GM04504 (cell line): ENCODE results near the gene C13orf46.

Experiments
- DNase-seq: peaks from one replicate; pipeline ENCODE4 v3.0.0-alpha.2; 2012; ENCODE audit warnings: low read depth

C13orf46 gene

GRCh38 chr13:113970810-113971470, 2.9 kb downstream of the C13orf46 start:
- no peak for DNase-seq

DNA sequence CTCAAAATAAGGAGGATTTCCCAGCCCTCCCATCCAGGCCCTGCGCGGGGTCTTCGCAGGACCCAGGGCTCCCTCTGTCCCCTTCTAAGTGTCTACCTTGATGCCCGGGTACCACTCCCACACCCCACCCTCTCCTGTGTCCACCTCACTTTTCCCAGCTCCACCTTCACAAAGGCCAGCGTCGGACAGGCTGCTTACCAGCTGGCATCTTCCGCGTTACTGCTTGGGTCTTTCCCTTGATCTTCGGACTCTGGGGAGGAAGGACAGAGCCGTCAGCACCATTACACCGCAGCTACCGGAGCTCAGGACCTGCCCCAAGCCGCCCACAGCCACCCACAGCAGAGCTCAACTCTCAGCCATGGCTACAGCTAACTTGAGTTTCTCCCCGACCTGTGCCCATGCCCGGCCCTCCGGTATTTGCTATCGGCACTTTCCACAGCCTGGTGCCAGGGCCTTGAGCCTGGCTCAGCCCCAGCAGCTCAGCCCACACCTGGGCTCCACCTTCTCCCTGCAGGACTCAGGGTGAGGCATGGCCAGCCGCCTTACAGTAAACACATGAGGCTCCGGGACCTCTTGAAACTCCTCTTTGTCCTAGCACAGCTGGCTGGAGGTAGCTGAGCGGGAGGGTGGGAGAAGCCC, 3.8 kb downstream of the C13orf46 start:
- DNase-seq, result no peak

GRCh38 chr13:113969311-113969972, 4.4 kb downstream of the C13orf46 start:
- no peak for DNase-seq

DNA sequence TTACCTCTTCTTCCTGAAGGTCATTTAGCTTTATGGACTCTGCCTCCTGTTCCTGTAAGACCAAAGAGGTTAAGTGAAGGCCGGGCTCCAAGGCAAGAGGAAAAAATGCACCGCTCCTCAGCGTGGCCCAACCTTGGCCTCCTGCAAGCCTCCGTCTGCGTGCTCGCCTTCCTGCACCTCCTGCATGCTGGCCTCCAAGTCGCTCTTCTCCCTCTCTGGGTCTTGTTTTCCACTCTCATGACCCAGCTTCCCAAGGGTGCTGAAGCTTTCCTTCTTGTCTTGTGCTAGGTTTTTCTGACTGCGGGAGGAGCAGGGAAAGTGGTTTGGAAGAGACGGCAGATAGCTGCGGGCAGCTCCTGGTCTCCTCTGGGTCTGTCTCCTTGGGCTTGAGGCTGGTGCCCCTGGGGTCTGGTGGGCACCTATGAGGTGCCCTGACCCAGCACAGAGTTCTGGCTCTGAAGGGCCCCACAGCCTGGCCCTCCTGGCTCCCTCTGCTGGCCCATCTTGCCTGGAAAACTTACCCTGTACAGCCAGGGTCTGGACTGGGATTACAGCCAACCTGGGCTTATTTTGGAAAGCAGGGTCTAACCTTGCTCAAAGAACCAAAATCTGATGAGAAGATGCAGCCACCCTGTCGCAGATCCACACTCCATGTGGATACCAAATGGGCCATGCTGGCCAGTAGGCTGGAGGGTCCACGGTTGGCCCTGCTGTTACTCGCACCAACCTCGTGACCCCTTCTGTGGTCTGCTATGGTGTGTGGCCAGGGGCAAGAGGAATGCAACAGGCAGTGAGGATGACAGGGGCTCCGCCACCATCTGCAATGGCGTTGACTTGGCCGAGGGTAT, 5.2 kb downstream of the C13orf46 start:
- no peak for DNase-seq

DNA sequence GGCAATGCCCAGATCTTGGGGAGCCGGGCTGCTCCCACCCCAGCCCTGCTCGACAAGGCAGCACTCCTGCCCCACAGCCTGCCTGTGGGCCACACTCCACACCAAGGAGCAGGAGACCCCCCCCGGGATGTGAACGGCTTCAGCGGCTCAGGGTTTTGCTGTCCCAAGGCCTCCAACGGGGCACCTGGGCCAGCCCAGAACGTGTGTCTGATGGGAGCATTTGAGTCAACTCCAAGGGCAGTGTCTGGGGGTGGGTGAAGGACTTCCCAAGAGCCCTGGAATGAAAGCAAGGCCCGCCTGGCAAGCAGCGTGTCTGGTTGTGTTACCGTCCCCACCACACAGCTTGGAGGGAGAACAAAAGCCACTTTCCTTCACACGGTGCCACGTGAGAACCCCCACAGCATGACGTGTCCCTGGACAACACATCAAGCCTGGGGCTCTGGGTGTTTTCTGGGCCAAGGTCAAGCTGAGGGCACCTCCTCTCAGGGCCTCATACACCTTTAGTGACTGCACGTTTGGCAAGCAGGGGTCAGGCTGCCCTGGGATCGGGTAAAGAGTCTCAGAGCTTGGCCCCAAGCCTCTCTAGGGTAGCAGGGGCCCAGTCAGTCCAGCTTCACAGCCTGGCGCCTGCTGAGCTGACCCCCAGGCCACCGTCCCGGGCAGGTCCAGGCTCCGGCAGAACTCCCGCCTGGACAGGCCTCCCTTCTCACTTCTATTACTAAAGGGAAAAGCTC, 6.0 kb downstream of the C13orf46 start:
- DNase-seq, result no peak

DNA sequence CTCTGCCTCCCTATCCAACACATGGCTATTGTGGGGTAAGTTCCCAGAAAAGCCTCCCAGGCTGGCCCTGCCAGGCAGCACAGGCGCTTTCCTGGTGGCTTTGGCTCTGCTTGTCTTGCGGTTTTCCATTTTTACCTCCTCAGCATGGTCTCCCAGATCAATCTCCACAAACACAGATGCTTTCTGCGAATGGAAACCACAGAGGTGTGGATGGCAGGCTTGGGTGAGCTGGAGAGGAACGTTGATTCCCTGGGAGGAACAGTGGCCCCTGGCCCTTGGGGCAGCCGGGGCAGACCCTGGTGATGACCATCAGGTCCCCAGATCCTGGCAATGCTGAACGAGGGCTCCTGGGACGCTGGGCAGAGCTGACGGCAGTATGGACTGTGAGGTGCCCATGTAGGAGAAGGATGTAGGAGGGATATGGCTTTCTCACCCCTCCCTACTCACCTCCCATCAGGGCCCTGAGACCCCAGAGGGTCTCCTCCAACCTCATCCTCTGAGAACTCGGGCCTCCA, 6.6 kb downstream of the C13orf46 start:
- DNase-seq, result no peak

DNA sequence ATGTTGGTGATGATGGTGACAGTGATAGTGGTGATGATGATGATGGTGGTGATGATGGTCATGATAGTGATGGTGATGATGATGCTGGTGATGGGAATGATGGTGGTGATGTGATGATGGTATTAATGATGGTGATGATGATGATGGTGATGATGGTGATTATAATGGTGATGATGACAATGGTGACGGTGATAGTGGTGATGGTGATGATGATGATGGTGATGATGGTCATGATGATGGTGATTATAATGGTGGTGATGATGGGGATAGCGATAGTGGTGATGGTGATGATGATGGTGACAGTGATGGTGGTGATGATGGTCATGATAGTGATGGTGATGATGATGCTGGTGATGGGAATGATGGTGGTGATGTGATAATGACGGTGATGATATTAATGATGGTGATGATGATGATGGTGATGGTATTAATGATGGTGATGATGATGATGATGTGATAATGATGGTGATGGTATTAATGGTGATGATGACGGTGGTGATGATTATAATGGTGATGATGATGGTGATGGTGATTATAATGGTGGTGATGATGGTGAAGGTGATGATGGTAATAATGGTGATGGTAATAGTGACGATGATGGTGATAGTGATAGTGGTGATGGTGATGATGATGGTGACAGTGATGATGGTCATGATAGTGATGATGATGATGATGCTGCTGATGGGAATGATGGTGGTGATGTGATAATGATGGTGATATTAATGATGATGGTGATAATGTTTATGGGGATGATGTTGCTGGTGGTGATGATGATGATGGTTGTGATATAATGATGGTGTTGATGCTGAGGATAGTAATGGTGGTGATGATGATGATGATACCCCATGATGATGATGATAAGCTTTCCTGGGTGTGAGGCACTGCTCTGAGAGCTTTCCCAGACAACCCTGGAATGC, 7.7 kb downstream of the C13orf46 start:
- DNase-seq, result no peak

GRCh38 chr13:113965383-113965874, 8.4 kb downstream of the C13orf46 start:
- DNase-seq, result no peak

- DNase-seq, result no peak
Measured at GRCh38 chr13:113964251-113964995, 9.5 kb downstream of the C13orf46 start.

GRCh38 chr13:113963376-113963775, 10.5 kb downstream of the C13orf46 start:
- no peak for DNase-seq

DNA sequence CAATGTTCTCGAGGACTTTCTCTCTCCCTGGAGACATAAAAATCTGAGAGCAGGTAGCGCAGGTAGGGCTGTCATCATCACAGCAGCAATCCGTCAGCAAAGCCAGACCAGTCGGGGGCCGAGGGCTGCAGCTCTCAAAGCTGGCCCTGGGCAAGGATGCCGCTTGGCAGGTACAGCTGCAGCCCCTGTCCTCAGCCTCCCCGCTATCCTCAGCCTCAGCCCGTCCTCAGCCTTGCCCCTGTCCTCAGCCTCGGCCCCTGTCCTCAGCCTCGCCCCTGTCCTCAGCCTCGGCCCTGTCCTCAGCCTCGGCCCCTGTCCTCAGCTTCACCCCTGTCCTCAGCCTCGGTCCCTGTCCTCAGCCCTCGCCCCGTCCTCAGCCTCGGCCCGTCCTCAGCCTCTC, 10.9 kb downstream of the C13orf46 start:
- DNase-seq, result no peak

DNA sequence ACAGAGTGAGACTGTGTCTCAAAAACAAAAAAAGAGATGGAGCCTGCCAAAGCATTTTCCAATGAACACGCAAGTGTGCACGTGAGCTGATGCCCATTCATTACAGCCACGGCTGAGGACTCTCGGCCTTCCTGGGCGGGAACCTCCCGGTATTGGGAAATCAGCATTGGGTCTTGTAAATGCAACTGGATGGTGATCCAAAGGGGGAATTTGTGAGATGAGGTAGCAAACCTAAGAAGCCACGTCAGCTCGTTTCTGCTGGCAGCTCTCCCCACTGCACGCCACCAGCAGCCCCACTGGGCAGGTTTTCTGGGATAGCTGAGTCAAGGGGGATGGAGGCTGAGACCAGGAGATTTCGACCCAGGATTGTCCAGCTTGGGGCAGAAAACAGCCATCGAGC, 11.5 kb downstream of the C13orf46 start:
- no peak for DNase-seq

GRCh38 chr13:113960276-113960948, 13.5 kb downstream of the C13orf46 start:
- no peak for DNase-seq

GRCh38 chr13:113959198-113959597, 14.7 kb downstream of the C13orf46 start:
- no peak for DNase-seq

- no peak for DNase-seq
Measured at GRCh38 chr13:113958373-113958772, 15.5 kb downstream of the C13orf46 start.

DNA sequence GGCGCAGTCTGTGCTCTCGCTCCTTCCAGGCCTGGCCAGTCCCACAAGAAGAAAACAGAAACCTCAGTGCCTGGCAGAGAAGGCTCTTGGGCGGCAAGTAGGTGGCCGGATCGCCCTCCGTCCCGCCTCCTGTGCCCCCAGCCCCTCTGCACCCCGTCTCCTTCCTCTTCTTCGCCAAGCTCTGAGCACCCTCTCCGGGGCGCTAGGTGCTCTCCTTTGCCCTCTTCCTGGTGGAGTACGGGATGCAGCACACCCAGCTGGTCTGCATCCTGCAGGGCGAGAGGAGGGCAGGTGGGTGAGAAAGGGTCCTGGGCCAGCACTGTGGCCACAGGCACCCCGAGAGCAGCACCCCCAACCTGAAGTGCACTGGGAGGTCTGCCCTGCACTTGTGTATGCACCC, 17.3 kb downstream of the C13orf46 start:
- no peak for DNase-seq

DNA sequence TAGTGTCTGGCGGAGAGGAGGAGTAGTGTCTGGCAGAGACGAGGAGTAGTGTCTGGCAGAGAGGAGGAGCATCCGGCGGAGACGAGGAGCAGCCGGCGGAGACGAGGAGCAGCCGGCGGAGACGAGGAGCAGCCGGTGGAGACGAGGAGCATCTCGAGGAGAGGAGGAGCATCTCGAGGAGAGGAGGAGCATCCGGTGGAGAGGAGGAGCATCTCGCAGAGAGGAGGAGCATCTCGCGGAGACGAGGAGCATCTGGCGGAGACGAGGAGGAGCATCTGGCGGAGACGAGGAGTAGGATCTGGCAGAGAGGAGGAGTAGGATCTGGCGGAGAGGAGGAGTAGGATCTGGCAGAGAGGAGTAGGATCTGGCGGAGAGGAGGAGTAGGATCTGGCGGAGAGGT, 18.2 kb downstream of the C13orf46 start:
- no peak for DNase-seq

DNA sequence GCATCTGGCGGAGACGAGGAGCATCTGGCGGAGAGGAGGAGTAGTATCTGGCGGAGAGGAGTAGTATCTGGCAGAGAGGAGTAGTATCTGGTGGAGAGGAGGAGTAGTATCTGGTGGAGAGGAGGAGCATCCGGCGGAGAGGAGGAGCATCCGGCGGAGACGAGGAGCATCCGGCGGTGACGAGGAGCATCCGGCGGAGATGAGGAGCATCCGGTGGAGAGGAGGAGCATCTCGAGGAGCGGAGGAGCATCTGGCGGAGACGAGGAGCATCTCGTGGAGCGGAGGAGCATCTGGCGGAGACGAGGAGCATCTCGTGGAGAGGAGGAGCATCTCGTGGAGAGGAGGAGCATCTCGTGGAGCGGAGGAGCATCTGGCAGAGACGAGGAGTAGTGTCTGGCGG, 18.6 kb downstream of the C13orf46 start:
- no peak for DNase-seq
